HCT116 (cell line): Measurements from ENCODE around the gene CELF1.

ENCODE experiments used
- CBX3 ChIP-seq: IDR thresholded peaks from 2 replicates; pipeline ENCODE4 v1.6.1; 2012; ENCODE audit warnings: low read depth
- CTCF ChIP-seq, 3 experiments: fragments of 200-600 bp in 1 of 3; sonication (generic) in 1 of 3; IDR thresholded peaks in 2 of 3; conservative IDR thresholded peaks in 1 of 3; 2 replicates each; pipeline ENCODE4 v1.5.1; 2012 to 2017; ENCODE audit warnings: low read depth in 2 of 3, low read length in 2 of 3, antibody characterized with exemption in 1 of 3, borderline replicate concordance in 1 of 3, control low read depth in 1 of 3, mild to moderate bottlenecking in 1 of 3, mixed read lengths in 1 of 3, mixed run types in 1 of 3, moderate library complexity in 1 of 3; ENCODE audit not compliant: insufficient read depth in 1 of 3
- EGR1 ChIP-seq: IDR thresholded peaks from 2 replicates; pipeline ENCODE4 v1.6.1; 2012; ENCODE audit warnings: low read depth
- EZH2 ChIP-seq: fragments of 200-600 bp; sonication (generic); IDR thresholded peaks from 2 replicates; pipeline ENCODE4 v1.6.1; 2017; ENCODE audit warnings: antibody characterized with exemption, mixed run types
- EZH2phosphoT487 ChIP-seq: fragments of 200-600 bp; IDR thresholded peaks from 2 replicates; pipeline ENCODE4 v1.6.1; 2018; ENCODE audit warnings: antibody characterized with exemption, borderline replicate concordance
- MAX ChIP-seq: IDR thresholded peaks from 2 replicates; pipeline ENCODE4 v1.6.1; 2012
- POLR2A ChIP-seq: IDR thresholded peaks from 2 replicates; pipeline ENCODE4 v1.7.0; 2011; ENCODE audit warnings: borderline replicate concordance; ENCODE audit not compliant: insufficient read depth, insufficient read length; ENCODE audit errors: extremely low read depth
- REST ChIP-seq: IDR thresholded peaks from 2 replicates; pipeline ENCODE4 v1.6.1; 2012; ENCODE audit warnings: low read depth
- SIN3A ChIP-seq: IDR thresholded peaks from 2 replicates; pipeline ENCODE4 v1.6.1; 2012; ENCODE audit warnings: low read depth
- SRF ChIP-seq: IDR thresholded peaks from 2 replicates; pipeline ENCODE4 v1.6.1; 2012; ENCODE audit warnings: low read depth
- YY1 ChIP-seq: IDR thresholded peaks from 2 replicates; pipeline ENCODE4 v1.6.1; 2011; ENCODE audit warnings: low read length, low read depth, moderate library complexity, mild to moderate bottlenecking; ENCODE audit not compliant: insufficient replicate concordance; ENCODE audit errors: extremely low read depth
- ZNF274 ChIP-seq: fragments of 200-500 bp; sonication (Bioruptor generic); IDR thresholded peaks from 2 replicates; pipeline ENCODE4 v1.6.1; 2014; ENCODE audit warnings: mild to moderate bottlenecking, low read depth, low read length, inconsistent platforms

- no peak for TF ChIP-seq POLR2A
- TF ChIP-seq CTCF (IDR thresholded peaks at IDR 0.05 in 2 of 3, conservative IDR thresholded peaks at IDR 0.05 in 1 of 3; ENCODE audit: borderline replicate concordance in 1 of 3, insufficient read depth in 1 of 3, low read depth in 2 of 3, low read length in 2 of 3): no peak
- no peak for TF ChIP-seq REST
- TF ChIP-seq EZH2: no peak
- TF ChIP-seq SRF: no peak
- TF ChIP-seq SIN3A: no peak
- TF ChIP-seq CBX3: no peak
- no peak for TF ChIP-seq YY1
- no peak for TF ChIP-seq EZH2phosphoT487
- TF ChIP-seq ZNF274: no peak
- no peak for TF ChIP-seq EGR1
- TF ChIP-seq MAX: no peak
Observed at GRCh38 chr11:47460571-47461235, 92.2 kb downstream of the CELF1 start.
